RKO (cell line): ENCODE measurements around the gene KCNE2.
"Not testable (repeated sequence)": the region's sequence is repeated elsewhere in the genome, so short reads cannot be mapped to it uniquely, and the experiment has no call there.

Experiments used
- DNase-seq: peaks from one replicate; pipeline ENCODE4 v3.0.0-alpha.2; 2016; ENCODE audit warnings: low spot score

The KCNE2 gene

GRCh38 chr21:34353182-34353581 lies 10.6 kb upstream of the KCNE2 start:
- DNase-seq, result no peak

DNA sequence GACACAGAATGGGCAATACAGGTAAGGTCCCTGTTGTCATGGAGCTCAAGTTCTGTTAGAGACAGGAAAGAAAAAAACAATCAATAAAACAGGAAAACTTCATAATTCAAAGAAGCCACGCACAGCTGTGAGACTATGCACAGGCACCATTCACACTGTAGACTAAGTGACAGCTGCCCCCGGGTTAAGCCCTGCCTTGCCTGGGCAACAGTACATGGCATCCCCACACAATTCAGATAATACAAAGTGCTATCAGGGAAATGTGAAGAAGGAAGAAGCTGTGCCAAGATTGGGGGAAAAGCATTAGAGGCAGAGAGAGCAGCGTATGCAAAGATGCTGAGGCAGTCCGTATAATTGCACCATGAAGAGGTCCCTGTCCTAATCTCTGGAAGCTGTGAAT lies 9.0 kb upstream of the KCNE2 start:
- no peak for DNase-seq

DNA sequence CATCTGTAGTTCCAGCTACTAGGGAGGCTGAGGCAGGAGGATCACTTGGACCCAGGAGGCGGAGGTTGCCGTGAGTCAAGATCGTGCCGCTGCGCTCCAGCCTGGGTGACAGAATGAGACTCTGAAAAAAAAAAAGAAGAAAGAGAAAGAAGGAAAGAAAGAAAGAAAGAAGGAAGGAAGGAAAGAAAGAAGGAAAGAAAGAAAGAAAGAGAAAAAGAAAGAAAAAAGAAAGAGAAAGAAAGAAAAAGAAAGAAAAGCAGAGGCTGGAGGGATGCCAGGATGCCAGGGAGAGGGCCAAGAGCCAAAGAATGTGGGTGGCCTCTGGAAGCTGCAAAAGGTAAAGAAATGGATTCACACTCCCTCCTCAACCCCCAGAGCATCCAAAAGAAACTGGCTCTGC lies 8.2 kb upstream of the KCNE2 start:
- DNase-seq, result no peak

DNA sequence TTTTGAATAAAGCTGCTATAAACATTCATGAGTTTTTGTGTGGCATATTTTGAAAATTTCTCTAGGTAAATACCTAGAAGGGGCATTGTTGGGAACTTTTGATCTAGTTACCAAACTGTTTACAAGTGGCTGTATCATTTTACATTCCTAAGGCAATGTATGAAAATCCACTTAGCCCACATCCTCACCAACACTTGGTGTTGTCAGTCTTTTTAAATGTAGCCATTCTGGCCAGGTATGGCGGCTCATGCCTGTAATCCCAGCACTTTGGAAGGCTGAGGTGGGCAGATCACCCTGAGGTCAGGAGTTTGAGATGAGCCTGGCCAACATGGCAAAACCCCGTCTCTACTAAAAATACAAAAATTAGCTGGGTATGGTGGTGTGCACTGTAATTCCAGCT lies 5.9 kb upstream of the KCNE2 start:
- no peak for DNase-seq

- DNase-seq, result no peak
Observed at GRCh38 chr21:34358866-34359265, 4.9 kb upstream of the KCNE2 start.

- no peak for DNase-seq
Observed at GRCh38 chr21:34360488-34361241, 3.1 kb upstream of the KCNE2 start.

DNA sequence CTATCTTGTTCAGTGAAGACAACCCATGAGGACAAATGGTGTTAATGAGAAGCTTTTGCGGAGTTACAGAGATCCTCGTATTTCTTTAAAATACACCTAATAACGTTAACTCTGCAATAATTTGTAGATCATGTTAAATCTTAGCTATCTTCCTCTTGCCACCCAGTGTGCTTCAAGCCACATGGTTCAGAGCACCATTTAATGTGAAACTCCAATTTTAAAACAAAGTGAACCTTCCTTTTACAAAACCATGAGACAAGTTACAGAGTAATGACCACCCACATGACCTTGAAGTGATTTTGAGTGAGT lies 1.7 kb upstream of the KCNE2 start:
- DNase-seq, result no peak

- DNase-seq, result no peak
Observed at GRCh38 chr21:34362670-34363069, 1.1 kb upstream of the KCNE2 start.

DNA sequence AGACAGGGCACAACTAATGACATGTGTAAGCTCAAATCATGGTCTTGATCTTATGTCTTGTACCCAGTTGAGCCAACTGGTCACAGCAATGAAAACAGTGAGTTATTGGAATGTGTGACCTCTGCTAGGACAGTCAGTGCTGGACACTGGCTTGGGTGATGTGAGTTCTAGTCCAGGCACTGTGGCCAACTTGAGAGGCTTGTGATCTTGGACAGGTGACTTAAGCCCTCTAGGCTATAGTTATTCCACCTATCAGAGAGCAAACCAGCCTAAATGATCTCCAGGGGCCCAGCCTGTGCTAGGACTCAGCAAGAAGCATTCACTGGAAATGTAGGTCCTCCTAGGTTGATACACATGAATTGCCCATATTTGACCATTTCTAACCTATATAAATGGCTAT lies 1.1 kb downstream of the KCNE2 start:
- no peak for DNase-seq

GRCh38 chr21:34365809-34366208 lies 2.0 kb downstream of the KCNE2 start:
- no peak for DNase-seq

GRCh38 chr21:34367320-34367935 lies 3.6 kb downstream of the KCNE2 start:
- peak; percentile 71 for DNase-seq

GRCh38 chr21:34369741-34370140 lies 5.9 kb downstream of the KCNE2 start:
- DNase-seq, result no peak

- DNase-seq, result no peak
Observed at GRCh38 chr21:34372321-34372720, 8.5 kb downstream of the KCNE2 start.

- DNase-seq, result not testable (repeated sequence)
Observed at GRCh38 chr21:34374462-34374861, 10.7 kb downstream of the KCNE2 start.

DNA sequence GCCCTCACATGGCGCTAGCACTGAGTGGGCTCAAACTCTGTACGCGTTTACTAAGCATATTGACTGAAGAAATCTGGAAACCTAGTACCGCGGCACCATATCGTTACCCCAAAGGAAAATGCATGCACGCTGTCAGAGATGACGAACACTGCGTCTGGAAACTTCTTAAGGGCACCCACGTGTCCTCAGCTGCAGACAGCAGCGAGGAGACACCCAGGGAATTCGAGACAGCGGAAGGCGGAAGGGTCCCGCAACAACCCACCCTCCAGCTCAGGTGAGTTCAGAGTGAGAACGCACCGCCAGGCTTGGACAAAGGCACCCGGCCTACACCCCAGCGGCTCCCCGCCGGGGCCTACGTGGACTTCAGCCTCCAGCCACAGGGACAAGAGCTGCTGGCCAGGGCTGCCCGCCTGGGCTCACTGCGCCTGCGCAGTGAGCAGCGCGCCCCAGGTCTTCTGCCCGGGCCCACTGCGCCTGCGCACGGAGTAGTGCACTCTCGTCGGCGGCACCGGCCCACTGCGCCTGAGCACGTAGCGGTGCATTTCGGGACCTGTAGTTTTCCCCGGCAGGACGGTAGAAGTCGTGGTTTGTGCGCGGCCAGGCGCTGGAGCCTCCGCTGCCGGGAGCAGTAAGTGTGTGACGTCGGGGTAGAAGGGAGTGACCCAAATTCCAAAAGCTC lies 11.3 kb downstream of the KCNE2 start, which contains the start of gene SMIM11:
TSS of gene SMIM11 (plus strand) at position 568 of the 679 bp plus-strand sequence. CDS start 3,998 bp downstream, outside the sequence.
- not testable (repeated sequence) for DNase-seq

GRCh38 chr21:34375619-34375972 lies 11.8 kb downstream of the KCNE2 start:
- not testable (repeated sequence) for DNase-seq

GRCh38 chr21:34383138-34383537 lies 19.3 kb downstream of the KCNE2 start:
- DNase-seq, result not testable (repeated sequence)

DNA sequence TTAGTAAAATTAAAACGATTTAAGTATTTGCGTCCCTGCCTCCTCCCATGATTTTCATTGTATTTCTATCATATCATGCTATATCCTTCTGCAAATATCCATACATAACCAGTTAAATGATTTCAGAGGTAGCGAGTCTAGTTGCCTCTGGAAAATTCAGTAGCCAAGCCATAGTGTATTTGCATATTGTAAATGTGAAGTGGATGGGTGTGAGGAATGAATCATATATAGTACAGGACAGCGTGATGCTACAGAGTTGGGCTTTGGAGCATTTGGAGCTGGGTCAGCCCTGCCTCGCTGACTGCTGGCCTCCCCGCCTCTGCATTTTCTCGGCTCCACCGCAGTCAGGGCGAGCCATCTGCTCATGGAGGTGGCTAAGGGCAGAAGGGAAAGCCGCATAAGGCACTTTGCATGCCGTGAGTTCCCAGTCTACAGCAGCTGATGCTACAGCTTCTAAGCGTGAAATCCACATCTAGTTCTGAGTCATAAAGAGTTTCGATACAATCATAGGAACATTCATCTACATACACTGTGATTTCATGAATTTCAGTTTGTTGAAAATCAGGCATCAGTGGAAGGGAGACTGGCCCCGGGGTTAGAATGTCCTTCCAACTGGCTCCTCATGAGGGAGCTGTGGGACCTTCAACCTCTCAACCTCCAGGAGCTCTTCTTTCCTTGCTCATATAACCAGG lies 20.1 kb downstream of the KCNE2 start:
- not testable (repeated sequence) for DNase-seq

GRCh38 chr21:34400522-34400921 lies 36.7 kb downstream of the KCNE2 start:
- DNase-seq, result not testable (repeated sequence)

DNA sequence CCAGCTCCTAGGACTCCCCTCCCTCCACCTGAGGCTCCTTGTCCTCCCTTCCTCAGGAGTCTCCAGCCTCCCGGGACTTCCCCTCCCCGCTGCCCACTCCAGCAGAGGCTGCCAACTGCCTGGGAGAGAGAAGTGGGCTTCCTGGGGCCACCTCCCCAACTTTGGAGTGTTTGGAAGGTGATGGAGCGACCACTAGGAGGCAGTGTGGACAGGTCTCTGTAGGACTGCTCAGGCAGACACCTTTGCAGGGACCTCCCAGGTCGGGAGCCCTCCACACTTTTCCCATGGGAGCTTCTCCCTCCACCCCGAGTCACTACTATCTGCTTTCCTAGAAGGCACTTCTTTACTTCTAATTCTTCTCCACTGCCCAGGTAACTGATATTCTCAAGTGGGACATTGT lies 40.9 kb downstream of the KCNE2 start:
- DNase-seq, result not testable (repeated sequence)

DNA sequence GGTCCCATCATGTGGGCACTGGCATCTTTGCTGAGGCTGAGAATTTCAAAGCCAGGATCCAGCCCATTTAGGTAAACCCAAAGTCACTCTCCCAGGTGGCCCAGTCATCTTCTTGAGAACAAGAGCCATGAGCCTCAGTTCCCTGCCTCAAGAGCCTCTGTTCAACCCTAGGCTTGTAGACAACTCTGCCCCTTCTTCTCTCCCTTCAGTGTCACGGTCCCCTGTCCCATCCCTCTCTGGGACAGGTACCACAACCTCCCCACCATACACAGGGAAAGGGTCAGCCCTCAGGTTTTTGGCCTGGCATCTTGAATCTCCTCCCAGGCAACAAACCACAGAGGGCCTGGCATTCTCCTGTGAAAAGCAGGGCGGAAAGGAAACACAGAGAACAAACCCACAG lies 41.9 kb downstream of the KCNE2 start:
- not testable (repeated sequence) for DNase-seq

DNA sequence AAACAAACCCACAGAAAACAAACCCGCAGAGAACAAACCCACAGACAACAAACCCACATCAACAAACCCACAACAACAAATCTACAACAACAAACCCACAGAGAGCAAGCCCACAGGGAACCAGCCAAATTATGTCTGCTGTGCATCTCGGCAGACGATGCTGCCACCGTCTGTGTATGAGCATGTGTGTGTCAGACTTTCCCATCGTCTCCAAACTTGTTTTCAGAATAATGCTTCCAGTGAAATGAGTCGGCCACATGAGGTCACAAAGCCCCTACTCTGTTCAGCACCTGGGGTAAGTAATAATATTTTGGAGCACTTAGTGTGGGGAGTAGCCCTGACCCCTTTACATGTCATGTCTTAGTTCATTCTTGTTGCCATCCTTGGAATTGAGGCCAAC lies 42.3 kb downstream of the KCNE2 start:
- not testable (repeated sequence) for DNase-seq

DNA sequence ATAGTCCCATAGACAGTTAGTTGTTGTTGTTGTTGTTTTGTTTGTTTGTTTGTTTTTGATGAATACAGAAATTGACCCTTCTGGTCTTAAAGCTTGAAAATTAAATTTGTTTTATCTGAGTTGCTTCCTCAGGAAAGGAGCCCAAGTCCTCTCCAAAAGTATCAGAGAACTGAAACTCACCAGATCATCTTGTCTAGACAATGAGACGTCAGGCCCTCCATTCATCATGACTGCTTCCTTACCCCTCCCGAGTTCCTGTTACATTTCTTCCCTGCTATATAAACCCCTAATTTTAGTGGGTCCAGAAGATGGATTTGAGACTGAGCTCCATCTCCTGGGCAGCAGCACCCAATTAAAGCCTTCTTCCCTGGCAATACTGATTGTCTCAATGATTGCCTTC lies 42.9 kb downstream of the KCNE2 start:
- not testable (repeated sequence) for DNase-seq
